Measurements from ENCODE around the gene BMP3.

The BMP3 gene

DNA sequence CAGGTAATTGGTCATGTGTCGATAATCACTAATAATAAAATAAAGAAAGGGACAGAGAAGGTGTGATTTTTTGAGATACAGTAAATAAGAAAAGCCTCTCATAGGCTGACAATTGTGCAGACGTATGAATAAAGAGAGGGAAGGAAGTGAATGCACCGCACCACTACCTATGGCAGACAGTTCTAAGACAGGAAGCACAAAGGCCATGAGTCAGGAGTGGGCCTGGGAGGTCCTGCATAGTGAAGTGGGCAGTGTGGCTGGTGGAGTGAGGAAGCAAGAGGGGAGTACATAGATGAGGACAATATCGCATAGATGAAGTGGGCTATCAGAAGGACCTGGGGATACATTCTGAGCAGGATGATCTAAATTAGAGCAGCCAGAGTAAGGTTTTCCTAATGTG, 75.6 kb downstream of the BMP3 start:
- DNase-seq (ENCODE audit: low read depth): no peak
